ENCODE measurements around the gene NUP54. TPM values are rescaled to one million over a fixed set of nuclear protein-coding genes. Genes with fewer than 3 reads are reported as not detected.

The NUP54 gene
- total and polyA plus RNA-seq, 12 donors, result 10.8 to 37.7 (median 22.2) TPM

GRCh38 chr4:76105652-76106051, 42.5 kb downstream of the NUP54 start:
- Histone ChIP-seq H3K27me3 (no peaks in the 10 kb centered on the region), H3K36me3 (replicated peaks in 1 of 2) (no peaks in the 10 kb centered on the region), H3K4me3 (no peak overlapping the region), H3K4me1 (replicated peaks in 1 of 2) (no peaks in the 10 kb centered on the region), H3K9me3 (replicated peaks in 1 of 3) (no peaks in the 10 kb centered on the region), H3K27ac (no peak overlapping the region)
- TF ChIP-seq POLR2A (IDR thresholded peaks at IDR 0.05), result no peak
- 65 to 83% (median 80%) methylated on average over 3 of the region's 3 CpGs for WGBS, 4 donors
- DNase-seq, result no peak
- intact Hi-C loops (cut with DNase I), result no loop called here

GRCh38 chr4:76096076-76096475, 52.1 kb downstream of the NUP54 start:
- Histone ChIP-seq H3K36me3 (replicated peaks in 1 of 2) (no peaks in the 10 kb centered on the region), H3K4me3 (no peak overlapping the region), H3K27me3 (no peaks in the 10 kb centered on the region), H3K9me3 (replicated peaks in 1 of 3) (no peaks in the 10 kb centered on the region), H3K4me1 (replicated peaks in 1 of 2) (peaks cover 0 to under 1% of the 10 kb centered on the region in 2 donors), H3K27ac (no peak overlapping the region)
- TF ChIP-seq POLR2A (IDR thresholded peaks at IDR 0.05) (no peak), CTCF (IDR thresholded peaks at IDR 0.05) (no peak)
- intact Hi-C loops (cut with DNase I), result no loop called here
- DNase-seq, result no peak
- 79 to 94% (median 91%) methylated on average over 3 of the region's 3 CpGs for WGBS, 4 donors

DNA sequence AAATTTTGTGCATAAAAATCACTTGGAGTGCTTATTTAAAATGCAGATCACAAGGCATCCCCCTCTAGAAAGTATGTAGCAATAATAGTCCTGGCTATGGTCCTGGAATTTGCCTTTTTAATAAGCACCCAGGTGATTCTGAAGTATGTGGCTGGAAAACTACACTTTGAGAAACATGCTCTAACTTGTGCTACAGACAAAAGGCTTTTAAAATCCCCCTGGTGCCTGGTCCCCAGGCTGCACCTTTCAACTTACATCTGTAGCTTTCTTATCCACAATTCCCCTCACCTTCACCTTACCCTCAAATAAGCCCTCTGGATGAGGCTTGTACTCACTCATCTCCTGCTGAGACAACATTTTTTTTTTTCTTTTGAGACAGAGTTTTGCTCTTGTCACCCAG, 52.6 kb downstream of the NUP54 start:
- intact Hi-C loops (cut with DNase I), result no loop called here
- Histone ChIP-seq H3K4me1 (replicated peaks in 1 of 2) (peaks cover 0 to 5% of the 10 kb centered on the region in 2 donors), H3K4me3 (no peak overlapping the region), H3K36me3 (replicated peaks in 1 of 2) (no peaks in the 10 kb centered on the region), H3K9me3 (replicated peaks in 1 of 3) (no peaks in the 10 kb centered on the region), H3K27ac (no peak overlapping the region), H3K27me3 (no peaks in the 10 kb centered on the region)
- TF ChIP-seq POLR2A (IDR thresholded peaks at IDR 0.05) (no peak), CTCF (IDR thresholded peaks at IDR 0.05) (no peak)
- no peak for DNase-seq

DNA sequence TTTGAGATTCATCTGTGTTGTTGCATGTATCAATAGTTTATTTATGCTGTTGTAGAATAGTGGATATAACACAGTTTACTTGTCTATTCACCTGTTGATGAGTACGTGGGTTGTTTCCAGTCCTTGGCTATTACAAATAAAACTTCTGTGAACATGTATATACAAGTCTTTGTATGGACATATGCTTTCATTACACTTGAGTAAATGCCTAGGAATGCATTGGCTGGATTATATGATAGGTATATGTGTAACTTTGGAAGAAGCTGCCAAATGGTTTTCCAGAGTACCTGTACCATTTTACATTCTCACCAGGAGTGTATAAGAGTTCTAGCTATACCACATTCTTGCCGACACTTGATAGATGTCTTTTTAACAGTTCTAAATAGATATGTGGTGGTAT, 57.1 kb downstream of the NUP54 start:
- no peaks in the 10 kb centered on the region for H3K36me3 ChIP-seq (replicated peaks in 1 of 2)
- DNase-seq, result no peak
- intact Hi-C loops (cut with DNase I), result no loop called here
- peak overlapping the region in 1 of 5 donors; percentile 76 for H3K27ac ChIP-seq
- no peaks in the 10 kb centered on the region for H3K9me3 ChIP-seq (replicated peaks in 1 of 3)
- no peak for TF ChIP-seq POLR2A (IDR thresholded peaks at IDR 0.05)
- no peak for TF ChIP-seq CTCF (IDR thresholded peaks at IDR 0.05)
- H3K27me3 ChIP-seq, result no peaks in the 10 kb centered on the region
- 85 to 96% (median 93%) methylated on average over 2 of the region's 2 CpGs for WGBS, 4 donors
- no peak overlapping the region for H3K4me3 ChIP-seq
- H3K4me1 ChIP-seq (replicated peaks in 1 of 2), result peaks cover 0 to 20% of the 10 kb centered on the region in 2 donors

DNA sequence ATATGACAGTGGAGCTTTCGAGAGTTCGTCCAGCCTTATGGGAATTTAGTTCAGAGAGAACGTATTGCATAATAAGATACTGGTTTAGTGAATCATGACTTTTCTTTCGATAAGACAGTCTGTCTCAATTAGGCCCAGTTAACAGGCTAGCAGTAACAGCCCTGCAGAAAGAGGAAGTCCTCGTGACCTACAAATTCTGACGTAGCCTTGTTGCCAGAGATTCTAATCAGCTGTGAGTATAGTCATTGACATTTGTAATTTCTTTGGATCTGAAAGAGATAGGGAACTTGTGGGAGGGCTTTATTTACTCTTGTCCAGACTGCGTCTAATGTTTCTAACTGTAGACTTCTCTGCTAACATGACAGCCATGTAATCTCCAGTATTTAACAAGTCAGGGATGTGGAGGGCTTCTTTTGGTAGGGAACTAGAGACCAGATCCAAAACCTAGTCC, 57.9 kb downstream of the NUP54 start:
- no peaks in the 10 kb centered on the region for H3K36me3 ChIP-seq (replicated peaks in 1 of 2)
- H3K9me3 ChIP-seq (replicated peaks in 1 of 3), result no peaks in the 10 kb centered on the region
- peaks cover 0 to 20% of the 10 kb centered on the region in 2 donors for H3K4me1 ChIP-seq (replicated peaks in 1 of 2)
- H3K27ac ChIP-seq, result peak overlapping the region in 4 of 5 donors; percentile 61 to 83 (median 74)
- no peaks in the 10 kb centered on the region for H3K27me3 ChIP-seq
- no peak overlapping the region for H3K4me3 ChIP-seq
- 9 to 37% (median 11%) methylated on average over 7 of the region's 7 CpGs for WGBS, 4 donors
- intact Hi-C loops (cut with DNase I), result no loop called here
- DNase-seq, result peak; percentile 51 to 89 (median 83)
- TF ChIP-seq CTCF (IDR thresholded peaks at IDR 0.05) (no peak), POLR2A (IDR thresholded peaks at IDR 0.05) (peak in 1 of 2 donors; percentile 33)
